GM19043 (cell line): ENCODE measurements around the gene GUCY1B1.
"Not testable (repeated sequence)": the region's sequence is repeated elsewhere in the genome, so short reads cannot be mapped to it uniquely, and the experiment has no call there.

ENCODE experiments used
- ATAC-seq: cut with Tn5 transposase; IDR thresholded peaks from one replicate; pipeline ENCODE4 v1.9.1; 2021; ENCODE audit warnings: low read depth; ENCODE audit not compliant: unreplicated experiment

The GUCY1B1 gene

DNA sequence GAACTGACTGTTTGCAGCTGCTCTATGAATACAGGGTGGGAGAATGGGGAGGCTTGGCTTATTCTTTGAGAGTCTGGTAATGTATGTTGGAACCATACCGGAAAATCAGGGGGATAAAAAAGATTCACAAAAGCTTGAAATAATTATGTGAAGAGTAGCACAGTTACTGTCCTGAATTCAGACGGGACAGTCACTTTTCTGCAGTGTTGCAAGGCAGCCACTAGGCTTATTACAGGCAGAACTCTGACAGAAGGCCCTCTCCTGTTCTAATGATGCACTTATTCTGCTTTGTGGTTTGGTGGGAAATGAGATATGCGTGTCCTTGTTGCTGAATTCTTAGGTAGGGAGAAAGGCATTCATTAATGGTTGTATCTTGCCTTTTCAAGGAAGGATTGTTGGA, 37.2 kb downstream of the GUCY1B1 start:
- peak; percentile 85 for ATAC-seq

GRCh38 chr4:155797581-155797980, 38.8 kb downstream of the GUCY1B1 start:
- ATAC-seq = not testable (repeated sequence)

DNA sequence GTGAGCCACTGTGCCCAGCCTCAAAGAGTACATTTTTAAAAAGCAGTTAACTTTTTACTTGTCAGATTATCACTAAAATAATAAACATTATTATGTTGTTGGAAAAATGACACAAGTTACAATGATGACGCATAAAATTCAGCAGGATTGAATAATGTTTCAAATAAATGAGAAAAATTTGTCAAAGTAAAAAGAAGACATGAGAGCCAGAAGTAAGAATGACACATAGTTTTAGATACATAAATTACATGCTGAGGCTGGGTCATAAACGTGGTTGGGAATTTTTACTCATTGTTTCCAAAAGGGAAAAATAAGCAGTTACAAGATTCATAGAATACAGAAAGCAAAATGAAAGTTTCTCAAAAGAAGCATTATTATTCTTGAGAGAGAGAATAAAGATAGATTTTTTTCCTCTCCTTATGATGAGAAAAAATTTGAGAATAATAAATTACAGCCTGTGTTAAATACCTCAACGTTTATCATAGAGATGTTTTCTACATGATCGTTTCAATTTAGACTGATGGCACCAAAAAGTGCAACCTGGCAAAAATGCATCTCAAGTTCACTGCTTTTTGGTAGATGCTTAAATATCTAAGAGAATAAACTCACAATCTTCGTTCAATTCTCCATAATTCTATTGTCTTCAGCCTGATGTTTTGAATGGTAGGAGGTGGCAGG, 40.4 kb downstream of the GUCY1B1 start:
- no peak for ATAC-seq

DNA sequence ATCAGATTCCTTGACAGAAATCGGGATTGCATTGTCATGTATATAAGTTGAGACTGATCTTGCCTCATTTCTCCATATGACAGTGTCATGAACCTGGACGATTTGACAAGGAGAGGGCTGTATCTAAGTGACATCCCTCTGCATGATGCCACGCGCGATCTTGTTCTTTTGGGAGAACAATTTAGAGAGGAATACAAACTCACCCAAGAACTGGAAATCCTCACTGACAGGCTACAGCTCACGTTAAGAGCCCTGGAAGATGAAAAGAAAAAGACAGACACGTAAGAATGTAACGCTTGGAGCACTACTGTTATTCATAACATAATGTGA, 40.9 kb downstream of the GUCY1B1 start:
- ATAC-seq = no peak

GRCh38 chr4:155800685-155801343, 42.0 kb downstream of the GUCY1B1 start:
- ATAC-seq = no peak

DNA sequence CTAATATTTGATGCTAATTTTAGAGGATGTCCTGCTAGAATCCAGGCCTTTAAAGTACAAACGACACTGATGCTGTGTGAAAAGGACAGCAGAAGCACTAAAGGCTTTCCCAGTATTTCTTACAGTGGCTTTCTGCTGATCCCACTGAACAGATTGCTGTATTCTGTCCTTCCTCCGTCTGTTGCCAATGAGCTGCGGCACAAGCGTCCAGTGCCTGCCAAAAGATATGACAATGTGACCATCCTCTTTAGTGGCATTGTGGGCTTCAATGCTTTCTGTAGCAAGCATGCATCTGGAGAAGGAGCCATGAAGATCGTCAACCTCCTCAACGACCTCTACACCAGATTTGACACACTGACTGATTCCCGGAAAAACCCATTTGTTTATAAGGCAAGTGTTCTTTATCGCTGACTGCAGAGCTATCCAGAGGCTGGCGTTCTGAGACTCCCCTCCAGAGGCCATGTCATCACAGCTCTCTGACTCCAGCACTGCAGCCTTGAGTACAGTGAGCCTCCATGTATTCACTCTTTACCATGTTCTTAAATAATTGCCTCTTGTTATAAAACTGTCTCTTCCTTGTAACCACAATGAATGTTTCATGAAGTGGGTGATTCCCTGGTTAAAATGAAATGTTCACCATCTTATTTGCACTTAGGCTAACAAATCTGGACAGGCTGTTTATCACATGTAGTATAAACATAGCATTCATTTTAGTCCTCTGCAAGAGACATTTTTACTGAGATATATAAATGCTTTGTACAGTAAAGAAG, 43.6 kb downstream of the GUCY1B1 start:
- no peak for ATAC-seq

- no peak for ATAC-seq
Measured at GRCh38 chr4:155805016-155805415, 46.2 kb downstream of the GUCY1B1 start.

DNA sequence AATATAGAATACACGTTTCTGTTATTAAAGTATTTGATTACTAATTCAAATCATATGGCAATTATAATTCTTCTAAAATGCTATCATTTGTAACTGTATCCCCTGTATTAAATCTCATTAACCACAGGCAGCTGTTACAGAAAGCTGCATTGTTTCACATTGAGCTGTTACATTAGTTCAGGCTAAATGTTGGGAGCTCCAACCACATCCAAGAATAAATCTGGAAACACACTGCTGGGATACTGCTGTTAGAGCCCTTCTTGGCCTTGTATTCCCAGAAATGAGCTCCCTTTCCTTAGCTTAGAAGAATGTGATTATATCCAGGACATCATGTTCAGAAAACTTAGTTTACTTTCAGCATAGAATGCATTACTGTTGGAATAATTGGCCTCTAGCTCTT, 48.2 kb downstream of the GUCY1B1 start:
- no peak for ATAC-seq

- ATAC-seq = peak; percentile 99
Measured at GRCh38 chr4:155809835-155810234, 51.0 kb downstream of the GUCY1B1 start.

DNA sequence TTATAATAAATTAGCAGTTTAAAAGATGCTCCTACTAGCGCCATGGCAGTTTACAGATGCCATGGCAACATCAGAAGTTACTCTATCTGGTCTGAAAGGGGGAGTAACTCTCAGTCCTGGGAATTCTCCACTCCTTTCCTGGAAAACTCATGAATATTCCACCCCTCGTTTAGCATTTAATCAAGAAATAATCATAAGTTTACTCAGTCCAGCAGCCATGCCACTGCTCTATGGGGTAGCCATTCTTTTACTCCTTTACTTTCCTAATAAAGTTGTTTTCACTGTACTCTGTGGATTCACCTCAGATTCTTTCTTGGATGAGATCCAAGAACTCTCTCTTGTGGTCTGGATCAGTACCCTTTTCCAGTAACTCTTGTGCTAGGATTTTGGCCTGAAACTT, 52.3 kb downstream of the GUCY1B1 start:
- ATAC-seq = no peak

- no peak for ATAC-seq
Measured at GRCh38 chr4:155818639-155819038, 59.8 kb downstream of the GUCY1B1 start.

- no peak for ATAC-seq
Measured at GRCh38 chr4:155819066-155819465, 60.2 kb downstream of the GUCY1B1 start.

DNA sequence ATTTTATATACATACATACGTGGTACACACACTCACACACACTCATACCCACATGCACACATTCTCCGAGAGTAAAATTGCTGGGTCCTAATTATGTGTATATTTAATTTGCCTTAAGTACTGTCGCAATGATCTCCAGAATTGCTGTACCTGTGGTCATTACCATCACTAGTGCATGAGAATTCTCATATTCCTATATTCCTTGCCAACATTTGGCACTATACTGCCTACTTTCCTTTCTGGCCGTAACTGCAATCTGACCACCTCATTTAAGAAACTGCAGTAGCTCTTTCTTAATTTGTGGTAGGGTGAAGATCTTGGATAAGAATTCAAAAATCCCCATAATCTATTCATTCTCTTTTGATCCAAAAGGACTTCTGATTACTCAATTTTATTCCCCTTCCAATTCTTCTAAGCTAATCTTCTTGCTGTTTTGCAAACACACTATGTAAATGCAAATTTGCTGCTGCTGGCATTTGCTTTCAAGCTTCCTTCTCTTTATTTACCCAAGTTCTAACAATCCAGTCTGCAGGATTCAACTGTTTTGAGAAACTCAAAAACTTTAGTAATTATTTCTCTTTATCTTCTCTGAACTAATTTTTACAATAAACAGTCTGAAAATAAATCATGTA, 62.2 kb downstream of the GUCY1B1 start:
- no peak for ATAC-seq

DNA sequence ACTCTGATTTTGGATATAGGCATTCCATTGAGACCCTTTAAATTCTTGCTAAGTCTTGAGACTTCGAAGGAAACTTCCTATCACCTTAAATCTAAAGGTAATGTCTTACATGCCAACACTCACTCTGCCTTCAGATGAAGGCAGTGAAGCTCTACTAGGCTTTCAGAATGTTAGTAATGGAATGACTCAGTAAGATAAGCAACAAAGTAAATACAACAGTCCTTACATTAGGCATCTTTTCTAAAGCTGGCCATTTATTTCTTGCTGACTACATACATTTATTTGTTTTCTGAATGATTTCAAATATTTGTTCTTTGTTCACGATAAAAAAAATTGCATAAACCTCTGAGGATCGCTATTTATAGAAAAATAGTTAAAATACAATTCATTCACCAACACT, 63.8 kb downstream of the GUCY1B1 start:
- ATAC-seq = no peak

- ATAC-seq = no peak
Measured at GRCh38 chr4:155828628-155829027, 69.8 kb downstream of the GUCY1B1 start.

GRCh38 chr4:155832664-155833063, 73.8 kb downstream of the GUCY1B1 start:
- ATAC-seq = no peak

DNA sequence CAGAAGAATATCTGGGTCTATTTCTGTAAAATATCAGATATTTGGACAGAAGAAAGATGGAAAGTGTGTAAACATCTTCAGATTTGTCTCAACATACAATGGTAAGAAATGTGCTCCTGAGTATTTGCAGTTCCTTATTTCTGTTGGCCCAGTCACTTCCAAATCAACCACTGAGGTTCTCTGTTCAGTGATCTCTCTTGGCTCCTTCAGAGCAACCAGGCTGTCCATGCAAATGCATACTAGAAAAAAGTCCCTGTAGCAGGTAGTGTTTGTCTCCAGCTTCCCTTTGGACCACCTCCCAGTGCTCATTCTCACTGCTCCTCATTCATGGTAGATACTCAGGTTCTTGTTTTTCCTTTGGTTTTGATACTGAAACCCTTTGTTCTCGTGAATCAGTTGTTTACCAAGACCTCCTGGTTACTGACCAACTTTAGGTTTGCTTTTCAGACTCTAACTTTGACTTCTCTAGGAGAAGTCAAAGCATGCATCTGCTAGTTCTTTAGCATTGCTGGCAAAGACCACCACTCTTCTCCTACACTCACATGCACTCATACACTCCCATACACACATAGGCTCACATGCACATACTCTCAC, 78.5 kb downstream of the GUCY1B1 start:
- ATAC-seq = peak; percentile 68

- ATAC-seq = no peak
Measured at GRCh38 chr4:155842080-155842479, 83.3 kb downstream of the GUCY1B1 start.

DNA sequence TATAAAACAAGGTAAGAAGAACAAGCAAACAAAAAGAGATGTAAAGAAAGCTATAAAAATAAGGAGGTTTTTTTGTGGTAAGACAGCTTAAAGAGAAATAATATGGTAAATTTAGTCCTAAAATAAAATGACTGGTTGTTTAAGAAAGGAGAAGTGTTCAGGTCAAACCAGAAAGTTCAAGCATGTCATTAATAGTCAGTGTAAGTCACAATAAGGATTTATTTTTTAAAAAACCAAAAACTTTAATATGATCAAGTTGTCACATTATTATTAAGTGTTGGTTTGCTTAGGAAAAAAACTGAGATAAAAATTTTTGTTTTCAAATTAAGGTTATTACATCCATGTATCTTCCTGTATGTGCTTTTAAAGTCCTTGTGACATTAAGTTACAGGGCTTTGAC, 88.1 kb downstream of the GUCY1B1 start:
- no peak for ATAC-seq

- ATAC-seq = no peak
Measured at GRCh38 chr4:155849042-155849441, 90.2 kb downstream of the GUCY1B1 start.

- ATAC-seq = no peak
Measured at GRCh38 chr4:155853189-155853588, 94.4 kb downstream of the GUCY1B1 start.
